HG03521 (cell line): ENCODE data around the gene OR4D1.

Source experiments
- ATAC-seq: cut with Tn5 transposase; IDR thresholded peaks from one replicate; pipeline ENCODE4 v1.9.1; 2021; ENCODE audit warnings: mild to moderate bottlenecking, moderate library complexity; ENCODE audit not compliant: unreplicated experiment

OR4D1 gene

DNA sequence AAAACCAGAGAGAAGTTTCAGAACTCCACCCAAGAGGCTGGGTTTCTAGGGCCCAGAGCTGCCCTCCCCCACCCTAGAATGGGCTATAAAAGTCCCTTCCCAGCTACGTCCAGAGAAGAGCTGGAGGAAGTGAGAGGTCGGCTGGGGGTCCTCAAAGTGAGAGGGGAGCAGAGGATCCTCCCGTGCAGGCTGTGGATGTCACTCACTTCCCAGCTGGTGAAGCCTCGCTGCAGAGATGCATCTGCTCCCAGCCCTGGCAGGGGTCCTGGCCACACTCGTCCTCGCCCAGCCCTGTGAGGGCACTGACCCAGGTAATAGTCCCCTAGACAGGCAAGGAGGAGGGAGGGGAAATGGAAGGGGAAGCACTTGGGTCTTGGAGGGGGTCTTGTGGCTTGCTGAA is 44.4 kb downstream of the OR4D1 start, which contains the start of gene EPX:
EPX (plus strand) TSS at position 115 of the 400 bp plus-strand sequence; CDS start at position 236, 121 bp downstream.
- ATAC-seq: no peak

DNA sequence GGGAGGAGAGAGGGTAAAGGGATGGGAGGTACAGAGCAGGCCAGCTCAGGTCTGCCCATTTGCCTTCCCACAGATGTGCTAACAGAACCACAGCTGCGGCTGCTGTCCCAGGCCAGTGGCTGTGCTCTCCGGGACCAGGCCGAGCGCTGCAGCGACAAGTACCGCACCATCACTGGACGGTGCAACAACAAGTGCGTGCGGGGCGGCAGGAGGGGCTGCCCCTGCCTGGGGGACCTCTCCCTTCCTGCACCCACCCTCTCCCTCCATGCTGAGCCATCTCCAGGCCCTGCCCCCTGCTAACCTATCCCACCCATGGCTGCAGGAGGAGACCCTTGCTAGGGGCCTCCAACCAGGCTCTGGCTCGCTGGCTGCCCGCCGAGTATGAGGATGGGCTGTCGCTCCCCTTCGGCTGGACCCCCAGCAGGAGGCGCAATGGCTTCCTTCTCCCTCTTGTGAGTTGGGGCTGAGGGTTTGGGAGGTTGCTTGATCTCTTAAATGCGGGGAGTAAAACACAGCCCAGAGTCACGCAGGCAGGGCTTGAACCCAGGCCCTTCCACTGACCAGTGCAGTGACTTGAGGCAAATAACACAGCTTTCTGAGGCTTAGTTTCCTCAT is 45.6 kb downstream of the OR4D1 start:
- ATAC-seq: no peak

DNA sequence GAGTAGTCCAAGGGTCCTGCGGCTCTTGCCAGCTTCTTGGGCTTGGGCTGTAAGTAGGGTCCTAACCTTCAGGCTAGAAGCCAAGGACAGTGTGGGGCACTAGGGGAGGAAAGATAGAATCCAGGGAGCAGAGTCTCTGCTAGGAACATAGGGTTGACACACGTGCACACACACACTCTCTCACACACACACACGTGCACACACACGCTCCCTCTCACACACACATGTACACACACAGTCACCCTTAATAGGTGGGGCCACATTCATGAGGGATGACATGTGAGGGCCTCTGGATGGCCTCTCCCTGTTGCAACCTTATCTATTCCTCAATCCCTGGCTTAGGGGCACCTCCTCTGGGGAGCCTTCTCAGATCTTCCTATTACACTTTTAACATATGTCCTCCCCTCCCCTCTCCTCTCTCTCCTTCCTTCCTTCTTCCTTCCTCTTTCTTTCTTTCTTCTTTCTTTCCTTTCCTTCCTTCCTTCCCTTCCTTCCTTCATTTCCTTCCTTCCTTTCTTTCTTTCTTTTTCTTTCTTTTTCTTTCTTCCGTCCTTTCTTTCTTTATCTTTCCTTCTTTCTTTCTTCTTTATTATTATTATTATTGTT is 47.4 kb downstream of the OR4D1 start:
- no peak for ATAC-seq

DNA sequence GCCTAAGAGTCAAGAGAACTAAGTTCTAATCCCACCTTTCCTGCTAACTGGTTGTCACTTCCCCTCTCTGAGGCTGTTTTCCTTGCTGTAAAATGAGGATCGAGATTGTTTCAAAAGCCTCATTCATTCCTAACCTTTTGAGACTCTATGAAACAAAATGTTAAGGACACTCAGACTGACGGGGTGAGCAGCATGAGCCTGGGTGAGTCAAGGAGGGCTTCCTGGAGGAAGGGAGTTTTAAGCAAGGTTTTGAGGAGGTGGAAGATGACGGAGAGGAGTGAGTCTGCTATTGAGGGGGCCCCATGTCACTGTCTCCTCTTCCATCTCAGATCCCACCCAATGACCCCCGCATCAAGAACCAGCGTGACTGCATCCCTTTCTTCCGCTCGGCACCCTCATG is 48.4 kb downstream of the OR4D1 start:
- ATAC-seq: no peak

DNA sequence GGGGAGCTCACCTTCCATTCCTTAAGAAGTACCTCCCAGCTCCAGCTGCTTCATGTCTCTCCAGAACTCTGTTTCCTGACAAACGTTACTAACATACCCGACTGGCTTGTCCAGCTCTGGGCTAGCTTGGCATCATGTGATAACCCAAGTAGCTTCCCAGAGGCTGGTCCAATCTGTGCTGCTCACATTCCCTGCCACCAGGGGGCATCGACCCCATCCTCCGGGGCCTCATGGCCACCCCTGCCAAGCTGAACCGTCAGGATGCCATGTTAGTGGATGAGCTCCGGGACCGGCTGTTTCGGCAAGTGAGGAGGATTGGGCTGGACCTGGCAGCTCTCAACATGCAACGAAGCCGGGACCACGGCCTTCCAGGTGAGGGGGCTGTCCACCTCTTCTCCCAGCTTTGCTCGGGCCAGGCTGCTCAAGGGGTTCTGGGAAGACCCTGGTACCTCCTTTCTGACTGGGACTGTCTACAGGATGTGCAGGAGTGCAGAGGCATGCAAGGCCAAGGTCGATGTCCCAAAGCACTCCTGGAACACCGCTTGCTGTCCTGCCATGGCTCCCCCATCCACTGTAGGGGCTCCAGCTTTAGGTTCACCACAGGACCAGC is 51.9 kb downstream of the OR4D1 start:
- ATAC-seq: no peak

DNA sequence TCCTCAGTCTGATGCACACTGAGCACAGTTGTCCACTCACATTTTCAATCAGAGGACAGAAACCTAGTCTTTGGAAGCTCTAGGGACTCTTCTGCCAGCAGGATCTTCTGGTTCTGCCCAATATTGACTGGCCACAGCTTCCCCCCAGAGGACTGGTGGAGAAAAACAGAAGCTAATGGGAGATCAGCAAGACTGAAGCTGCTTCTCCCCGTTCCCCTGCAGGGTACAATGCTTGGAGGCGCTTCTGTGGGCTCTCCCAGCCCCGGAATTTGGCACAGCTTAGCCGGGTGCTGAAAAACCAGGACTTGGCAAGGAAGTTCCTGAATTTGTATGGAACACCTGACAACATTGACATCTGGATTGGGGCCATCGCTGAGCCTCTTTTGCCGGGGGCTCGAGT is 54.7 kb downstream of the OR4D1 start:
- no peak for ATAC-seq

DNA sequence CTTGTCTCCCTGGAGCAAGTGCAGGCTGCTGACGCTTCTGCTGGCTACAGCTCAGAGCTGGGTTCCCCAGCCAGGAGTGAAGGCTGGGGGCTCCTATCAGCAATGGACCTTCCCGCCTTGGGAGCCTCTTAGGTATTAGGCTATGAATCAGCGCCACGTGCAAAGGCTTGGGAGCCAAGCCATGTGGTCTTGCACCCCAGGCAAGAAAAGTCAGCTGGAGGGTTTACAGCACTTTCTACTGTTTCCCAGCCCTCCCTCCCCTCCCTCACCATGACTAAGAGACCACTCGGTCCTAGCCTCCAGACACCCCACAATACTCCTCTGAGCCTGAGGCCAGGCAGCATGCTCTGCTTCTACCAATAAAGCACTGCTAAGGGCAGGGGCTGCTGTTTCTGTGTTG is 56.6 kb downstream of the OR4D1 start:
- ATAC-seq: no peak

DNA sequence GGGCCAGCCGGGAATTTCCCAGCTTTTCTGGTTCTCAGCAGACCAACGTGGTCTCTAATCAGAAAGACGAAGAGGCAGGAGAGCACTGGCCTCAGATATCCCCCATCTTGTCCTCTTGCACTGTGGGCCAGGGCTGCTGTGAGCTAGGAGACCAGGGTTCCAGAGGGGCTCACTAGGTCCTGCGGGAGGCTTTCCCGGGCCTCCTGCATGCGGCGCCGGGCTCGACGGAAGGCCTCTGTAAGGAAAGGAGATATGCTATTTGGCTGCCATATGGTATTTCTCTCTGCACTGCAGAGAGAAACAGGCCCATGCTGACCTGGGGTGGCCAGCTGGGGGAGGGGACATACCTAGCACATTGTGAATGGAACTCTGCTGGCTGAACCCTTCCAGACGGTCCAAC is 57.8 kb downstream of the OR4D1 start:
- no peak for ATAC-seq

DNA sequence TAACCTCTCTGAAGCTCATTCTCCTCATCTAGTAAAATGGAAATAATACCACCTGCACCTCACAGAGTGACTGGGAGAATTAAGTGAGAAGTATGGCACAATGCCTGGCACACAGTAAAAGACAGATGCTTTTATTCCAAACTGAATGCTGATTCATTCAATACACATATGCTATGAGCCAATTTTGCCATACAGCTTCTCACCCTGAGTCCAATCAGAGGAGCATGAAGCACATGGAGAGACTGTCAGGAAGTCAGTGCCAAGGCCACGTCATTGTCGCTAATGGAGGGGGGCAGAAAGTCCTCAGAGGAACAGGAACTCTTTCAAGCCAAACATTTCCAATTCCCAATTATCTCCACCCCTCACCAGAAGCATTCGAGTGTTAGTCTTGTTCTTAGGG is 59.3 kb downstream of the OR4D1 start:
- ATAC-seq: no peak

DNA sequence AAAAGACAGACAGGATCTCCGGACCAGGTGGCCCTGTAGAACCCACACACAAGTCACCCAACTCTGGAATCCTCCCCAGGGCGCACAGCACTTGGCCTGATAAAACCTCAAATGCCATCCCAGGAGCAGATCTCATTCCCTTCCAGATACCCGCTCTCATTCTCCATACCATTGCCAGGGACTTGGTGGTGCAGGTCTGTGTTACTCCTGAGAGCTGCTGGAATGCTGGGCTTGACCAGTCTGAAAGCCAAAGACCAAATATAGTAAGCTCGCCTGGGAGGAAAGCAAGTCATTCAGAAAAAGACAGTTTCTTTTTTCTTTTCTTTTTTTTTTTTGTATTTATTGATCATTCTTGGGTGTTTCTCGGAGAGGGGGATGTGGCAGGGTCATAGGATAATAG is 60.2 kb downstream of the OR4D1 start:
- ATAC-seq: no peak
